Measurements from ENCODE around the gene CBFA2T3.
"Not testable (repeated sequence)": the region's sequence is repeated elsewhere in the genome, so short reads cannot be mapped to it uniquely, and the experiment has no call there.

The CBFA2T3 gene

GRCh38 chr16:88923450-88923849 lies 53.6 kb downstream of the CBFA2T3 start:
- no peak for TF ChIP-seq POLR2AphosphoS5 (IDR thresholded peaks at IDR 0.05; ENCODE audit: borderline replicate concordance, low read depth, low read length)
- no peak for TF ChIP-seq EZH2 (IDR thresholded peaks at IDR 0.05)
- TF ChIP-seq FOXP2 (optimal IDR thresholded peaks at IDR 0.05; ENCODE audit: control extremely low read depth, extremely low read length, insufficient read depth) = no peak
- no peaks in the 10 kb centered on the region for H3K9me3 ChIP-seq (ENCODE audit: low read depth, low read length)
- DNase-seq (ENCODE audit: low read depth, low spot score) = no peak
- no peak overlapping the region for H3K4me3 ChIP-seq
- no peaks in the 10 kb centered on the region for H3K36me3 ChIP-seq (ENCODE audit: insufficient read depth, low read length)
- no peak overlapping the region for H3K9ac ChIP-seq (ENCODE audit: insufficient read length)
- H3K27ac ChIP-seq = no peak overlapping the region

- Histone ChIP-seq H3K27ac (no peak overlapping the region), H3K9me3 (ENCODE audit: low read depth, low read length) (no peaks in the 10 kb centered on the region), H3K4me3 (no peak overlapping the region), H3K9ac (ENCODE audit: insufficient read length) (no peak overlapping the region), H3K36me3 (ENCODE audit: insufficient read depth, low read length) (no peaks in the 10 kb centered on the region)
- no peak for TF ChIP-seq EZH2 (IDR thresholded peaks at IDR 0.05)
- TF ChIP-seq FOXP2 (optimal IDR thresholded peaks at IDR 0.05; ENCODE audit: control extremely low read depth, extremely low read length, insufficient read depth) = no peak
- TF ChIP-seq POLR2AphosphoS5 (IDR thresholded peaks at IDR 0.05; ENCODE audit: borderline replicate concordance, low read depth, low read length) = no peak
- no peak for DNase-seq (ENCODE audit: low read depth, low spot score)
Measured at GRCh38 chr16:88922826-88923410, 54.1 kb downstream of the CBFA2T3 start.

GRCh38 chr16:88922114-88922825 lies 54.7 kb downstream of the CBFA2T3 start:
- Histone ChIP-seq H3K4me3 (no peak overlapping the region), H3K36me3 (ENCODE audit: insufficient read depth, low read length) (no peaks in the 10 kb centered on the region), H3K9ac (ENCODE audit: insufficient read length) (no peak overlapping the region), H3K9me3 (ENCODE audit: low read depth, low read length) (no peaks in the 10 kb centered on the region), H3K27ac (no peak overlapping the region)
- TF ChIP-seq POLR2AphosphoS5 (IDR thresholded peaks at IDR 0.05; ENCODE audit: borderline replicate concordance, low read depth, low read length) (no peak), EZH2 (IDR thresholded peaks at IDR 0.05) (no peak), FOXP2 (optimal IDR thresholded peaks at IDR 0.05; ENCODE audit: control extremely low read depth, extremely low read length, insufficient read depth) (no peak)
- DNase-seq (ENCODE audit: low read depth, low spot score) = no peak

DNA sequence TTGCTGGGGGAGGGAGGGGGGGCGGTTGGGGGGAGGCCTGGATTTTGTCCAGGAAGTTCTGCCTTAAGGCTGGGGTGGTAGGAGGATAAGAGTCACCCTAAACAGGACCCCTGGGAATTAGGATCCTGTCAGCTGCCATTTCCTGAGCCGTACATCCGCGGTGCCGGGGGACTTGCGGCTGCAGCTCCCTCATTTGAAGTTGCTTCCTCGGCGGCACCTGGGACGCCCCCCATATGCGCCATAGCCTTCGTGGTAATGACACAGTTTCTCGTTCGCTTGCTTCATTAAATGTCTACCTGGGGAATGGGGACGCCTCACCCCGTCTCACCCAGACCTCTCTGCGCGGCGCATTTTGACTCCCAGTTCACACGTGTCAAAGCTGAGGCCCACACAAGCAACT lies 55.4 kb downstream of the CBFA2T3 start:
- no peak for TF ChIP-seq FOXP2 (optimal IDR thresholded peaks at IDR 0.05; ENCODE audit: control extremely low read depth, extremely low read length, insufficient read depth)
- TF ChIP-seq EZH2 (IDR thresholded peaks at IDR 0.05) = no peak
- no peak for TF ChIP-seq POLR2AphosphoS5 (IDR thresholded peaks at IDR 0.05; ENCODE audit: borderline replicate concordance, low read depth, low read length)
- Histone ChIP-seq H3K4me3 (no peak overlapping the region), H3K27ac (no peak overlapping the region), H3K36me3 (ENCODE audit: insufficient read depth, low read length) (no peaks in the 10 kb centered on the region), H3K9me3 (ENCODE audit: low read depth, low read length) (no peaks in the 10 kb centered on the region), H3K9ac (ENCODE audit: insufficient read length) (no peak overlapping the region)
- DNase-seq (ENCODE audit: low read depth, low spot score) = no peak

- DNase-seq (ENCODE audit: low read depth, low spot score) = no peak
- no peaks in the 10 kb centered on the region for H3K9me3 ChIP-seq (ENCODE audit: low read depth, low read length)
- no peak overlapping the region for H3K27ac ChIP-seq
- no peak overlapping the region for H3K9ac ChIP-seq (ENCODE audit: insufficient read length)
- TF ChIP-seq FOXP2 (optimal IDR thresholded peaks at IDR 0.05; ENCODE audit: control extremely low read depth, extremely low read length, insufficient read depth) = no peak
- H3K4me3 ChIP-seq = no peak overlapping the region
- H3K36me3 ChIP-seq (ENCODE audit: insufficient read depth, low read length) = no peaks in the 10 kb centered on the region
Measured at GRCh38 chr16:88920618-88921590, 56.1 kb downstream of the CBFA2T3 start.

GRCh38 chr16:88919936-88920335 lies 57.1 kb downstream of the CBFA2T3 start:
- DNase-seq (ENCODE audit: low read depth, low spot score) = no peak
- TF ChIP-seq POLR2AphosphoS5 (IDR thresholded peaks at IDR 0.05; ENCODE audit: borderline replicate concordance, low read depth, low read length) = no peak
- no peak for TF ChIP-seq EZH2 (IDR thresholded peaks at IDR 0.05)
- no peak for TF ChIP-seq FOXP2 (optimal IDR thresholded peaks at IDR 0.05; ENCODE audit: control extremely low read depth, extremely low read length, insufficient read depth)
- Histone ChIP-seq H3K9me3 (ENCODE audit: low read depth, low read length) (no peaks in the 10 kb centered on the region), H3K36me3 (ENCODE audit: insufficient read depth, low read length) (no peaks in the 10 kb centered on the region), H3K27ac (no peak overlapping the region), H3K9ac (ENCODE audit: insufficient read length) (no peak overlapping the region), H3K4me3 (no peak overlapping the region)

- not testable (repeated sequence) for DNase-seq (ENCODE audit: low read depth, low spot score); H3K27ac ChIP-seq; H3K4me3 ChIP-seq; H3K9me3 ChIP-seq (ENCODE audit: low read depth, low read length); H3K9ac ChIP-seq (ENCODE audit: insufficient read length); H3K36me3 ChIP-seq (ENCODE audit: insufficient read depth, low read length)
Measured at GRCh38 chr16:88918896-88919295, 58.1 kb downstream of the CBFA2T3 start.

GRCh38 chr16:88917915-88918627 lies 58.9 kb downstream of the CBFA2T3 start:
- no peak overlapping the region for H3K9ac ChIP-seq (ENCODE audit: insufficient read length)
- TF ChIP-seq EZH2 (IDR thresholded peaks at IDR 0.05) (no peak), POLR2AphosphoS5 (IDR thresholded peaks at IDR 0.05; ENCODE audit: borderline replicate concordance, low read depth, low read length) (no peak), FOXP2 (optimal IDR thresholded peaks at IDR 0.05; ENCODE audit: control extremely low read depth, extremely low read length, insufficient read depth) (no peak)

More at GRCh38 chr16:88917915-88918627, 58.9 kb downstream of the CBFA2T3 start:
- Histone ChIP-seq H3K27ac (no peak overlapping the region), H3K36me3 (ENCODE audit: insufficient read depth, low read length) (no peaks in the 10 kb centered on the region), H3K4me3 (no peak overlapping the region), H3K9me3 (ENCODE audit: low read depth, low read length) (no peaks in the 10 kb centered on the region)
- DNase-seq (ENCODE audit: low read depth, low spot score) = no peak
